Stimulated activated CD8-positive, alpha-beta memory T cell treated with anti-CD3 and anti-CD28 coated beads, Interleukin-4, amount 100 ng/mL, for 4 hours (primary cell): ENCODE results near the gene HIGD1C.
A peak's percentile ranks its signal among the peaks of the same experiment; 100 is the strongest.

Experiments
- DNase-seq, 2 donors: peaks; one replicate each; pipeline ENCODE4 v3.0.0-alpha.2; 2020; ENCODE audit warnings: low read depth in 2 of 2, low spot score in 1 of 2

The HIGD1C gene

GRCh38 chr12:50981319-50982239 is 29.2 kb downstream of the HIGD1C start:
- no peak for DNase-seq

- DNase-seq, result no peak
These were observed 32.4 kb downstream of the HIGD1C start for GRCh38 chr12:50984586-50985298.

- no peak for DNase-seq
These were observed 33.0 kb downstream of the HIGD1C start for GRCh38 chr12:50985322-50985721.

GRCh38 chr12:50986966-50987737 is 34.8 kb downstream of the HIGD1C start:
- no peak for DNase-seq

- DNase-seq, result no peak
These were observed 35.7 kb downstream of the HIGD1C start for GRCh38 chr12:50988051-50988450.

- no peak for DNase-seq
These were observed 36.5 kb downstream of the HIGD1C start for GRCh38 chr12:50988871-50989270.

GRCh38 chr12:50990147-50990727 is 37.9 kb downstream of the HIGD1C start:
- no peak for DNase-seq

- no peak for DNase-seq
These were observed 38.4 kb downstream of the HIGD1C start for GRCh38 chr12:50990791-50991190.

- DNase-seq, result no peak
These were observed 38.9 kb downstream of the HIGD1C start for GRCh38 chr12:50991291-50991690.

GRCh38 chr12:50992819-50993218 is 40.5 kb downstream of the HIGD1C start:
- no peak for DNase-seq

- DNase-seq, result no peak
These were observed 46.7 kb downstream of the HIGD1C start for GRCh38 chr12:50999093-50999492.

GRCh38 chr12:51000245-51000644 is 47.9 kb downstream of the HIGD1C start:
- DNase-seq, result no peak

GRCh38 chr12:51001799-51002198 is 49.5 kb downstream of the HIGD1C start:
- no peak for DNase-seq

- no peak for DNase-seq
These were observed 52.2 kb downstream of the HIGD1C start for GRCh38 chr12:51004504-51004903.

- DNase-seq, result no peak
These were observed 52.7 kb downstream of the HIGD1C start for GRCh38 chr12:51005030-51005429.

GRCh38 chr12:51005671-51006070 is 53.3 kb downstream of the HIGD1C start:
- no peak for DNase-seq

GRCh38 chr12:51008329-51009055 is 56.1 kb downstream of the HIGD1C start:
- no peak for DNase-seq

GRCh38 chr12:51009056-51009440 is 56.7 kb downstream of the HIGD1C start:
- peak in 1 of 2 donors; percentile 29 for DNase-seq

- no peak for DNase-seq
These were observed 59.6 kb downstream of the HIGD1C start for GRCh38 chr12:51011955-51012354.

- DNase-seq, result no peak
These were observed 60.4 kb downstream of the HIGD1C start for GRCh38 chr12:51012570-51013236.
